Tibial nerve (tissue), 4 donors: ENCODE data around the gene EGFL7. TPM values are rescaled to one million over a fixed set of nuclear protein-coding genes. Genes with fewer than 3 reads are reported as not detected.

Source experiments
- DNase-seq, 2 donors: peaks; one replicate each; pipeline ENCODE4 v3.0.0-alpha.2; 2019; ENCODE audit warnings: low spot score in 2 of 2
- H3K27ac ChIP-seq, 4 donors: fragments of 200-600 bp; sonication (generic) in 3 of 4; one replicate each; pipeline ENCODE4 v1.5.1; 2017 to 2019; ENCODE audit warnings: mild to moderate bottlenecking in 1 of 4
- H3K27me3 ChIP-seq, 2 donors: fragments of 200-600 bp; sonication (generic) in 1 of 2; one replicate each; pipeline versions ENCODE4 v1.5.1 to v1.6.0; 2017 to 2019
- H3K36me3 ChIP-seq, 3 donors: fragments of 200-600 bp; sonication (generic); one replicate each; pipeline ENCODE4 v1.5.1; 2018 to 2019
- H3K4me1 ChIP-seq, 4 donors: fragments of 200-600 bp; sonication (generic) in 3 of 4; one replicate each; pipeline ENCODE4 v1.5.1; 2017 to 2019
- H3K4me3 ChIP-seq, 4 donors: fragments of 200-600 bp; sonication (generic) in 3 of 4; one replicate each; pipeline ENCODE4 v1.5.1; 2017 to 2019; ENCODE audit warnings: mild to moderate bottlenecking in 1 of 4, moderate library complexity in 1 of 4
- H3K9me3 ChIP-seq, 4 donors: fragments of 200-600 bp; sonication (generic) in 3 of 4; one replicate each; pipeline ENCODE4 v1.5.1; 2017 to 2019
- EP300 ChIP-seq, 2 donors: sonication (generic); formaldehyde crosslinking; IDR thresholded peaks; one replicate each; pipeline ENCODE4 v1.6.1; 2017; ENCODE audit warnings: antibody characterized with exemption in 2 of 2, mild to moderate bottlenecking in 1 of 2
- POLR2A ChIP-seq, 2 donors: fragments of 450-650 bp; IDR thresholded peaks; one replicate each; pipeline ENCODE4 v1.6.1; 2017; ENCODE audit warnings: antibody characterized with exemption in 2 of 2, mild to moderate bottlenecking in 2 of 2, moderate library complexity in 2 of 2
- WGBS, 2 donors: methylation state at CpG; one replicate each; pipeline ENCODE4 v1.1.5; 2018; 5-methylcytosine and 5-hydroxymethylcytosine counted together
- total RNA-seq, 4 donors: library from RNA; depleted of rRNA; stranded (reverse); fragments of >200 nt; gene quantifications; one replicate each; pipeline ENCODE4 v1.1.0, GENCODE V29; 2016
- TF ChIP-seq, protein P1 (sequence below), 5 experiments: fragments of 200-600 bp in 3 of 5; fragments of 450-650 bp in 2 of 5; sonication (generic) in 3 of 5; IDR thresholded peaks; one replicate each; pipeline ENCODE4 v1.5.1; 2016 to 2019; ENCODE audit warnings: antibody characterized with exemption in 5 of 5, mild to moderate bottlenecking in 3 of 5, moderate library complexity in 2 of 5

Gene EGFL7
- total RNA-seq, 4 donors from 2014 or later = 95.2 to 229 (median 179) TPM

GRCh38 chr9:136678034-136678433, 15.3 kb downstream of the EGFL7 start:
- peaks cover 0 to 44% (median 0%) of the 10 kb centered on the region in 3 donors for H3K36me3 ChIP-seq
- H3K27ac ChIP-seq = no peak overlapping the region
- TF ChIP-seq, protein P1, sequence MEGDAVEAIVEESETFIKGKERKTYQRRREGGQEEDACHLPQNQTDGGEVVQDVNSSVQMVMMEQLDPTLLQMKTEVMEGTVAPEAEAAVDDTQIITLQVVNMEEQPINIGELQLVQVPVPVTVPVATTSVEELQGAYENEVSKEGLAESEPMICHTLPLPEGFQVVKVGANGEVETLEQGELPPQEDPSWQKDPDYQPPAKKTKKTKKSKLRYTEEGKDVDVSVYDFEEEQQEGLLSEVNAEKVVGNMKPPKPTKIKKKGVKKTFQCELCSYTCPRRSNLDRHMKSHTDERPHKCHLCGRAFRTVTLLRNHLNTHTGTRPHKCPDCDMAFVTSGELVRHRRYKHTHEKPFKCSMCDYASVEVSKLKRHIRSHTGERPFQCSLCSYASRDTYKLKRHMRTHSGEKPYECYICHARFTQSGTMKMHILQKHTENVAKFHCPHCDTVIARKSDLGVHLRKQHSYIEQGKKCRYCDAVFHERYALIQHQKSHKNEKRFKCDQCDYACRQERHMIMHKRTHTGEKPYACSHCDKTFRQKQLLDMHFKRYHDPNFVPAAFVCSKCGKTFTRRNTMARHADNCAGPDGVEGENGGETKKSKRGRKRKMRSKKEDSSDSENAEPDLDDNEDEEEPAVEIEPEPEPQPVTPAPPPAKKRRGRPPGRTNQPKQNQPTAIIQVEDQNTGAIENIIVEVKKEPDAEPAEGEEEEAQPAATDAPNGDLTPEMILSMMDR (IDR thresholded peaks at IDR 0.05) = no peak
- no peak for TF ChIP-seq EP300 (IDR thresholded peaks at IDR 0.05)
- TF ChIP-seq POLR2A (IDR thresholded peaks at IDR 0.05) = no peak
- no peak for DNase-seq
- H3K4me1 ChIP-seq = peaks cover 0 to 3% (median 0%) of the 10 kb centered on the region in 4 donors
- 82 to 90% methylated on average over 11 to 14 of the region's 15 CpGs for whole genome bisulfite sequencing, 2 donors
- H3K27me3 ChIP-seq = no peaks in the 10 kb centered on the region
- no peaks in the 10 kb centered on the region for H3K9me3 ChIP-seq
- no peak overlapping the region for H3K4me3 ChIP-seq

- Histone ChIP-seq H3K27ac (no peak overlapping the region), H3K27me3 (no peaks in the 10 kb centered on the region), H3K4me1 (peaks cover 0 to 3% (median 0%) of the 10 kb centered on the region in 4 donors), H3K4me3 (no peak overlapping the region), H3K36me3 (peaks cover 0 to 38% (median 0%) of the 10 kb centered on the region in 3 donors), H3K9me3 (no peaks in the 10 kb centered on the region)
- 62 to 66% methylated on average over 6 of the region's 6 CpGs for WGBS, 2 donors
- TF ChIP-seq POLR2A (IDR thresholded peaks at IDR 0.05) (no peak), EP300 (IDR thresholded peaks at IDR 0.05) (no peak)
- TF ChIP-seq, protein P1 (IDR thresholded peaks at IDR 0.05) = no peak
- DNase-seq = no peak
Observed at GRCh38 chr9:136678624-136679023, 15.9 kb downstream of the EGFL7 start.

DNA sequence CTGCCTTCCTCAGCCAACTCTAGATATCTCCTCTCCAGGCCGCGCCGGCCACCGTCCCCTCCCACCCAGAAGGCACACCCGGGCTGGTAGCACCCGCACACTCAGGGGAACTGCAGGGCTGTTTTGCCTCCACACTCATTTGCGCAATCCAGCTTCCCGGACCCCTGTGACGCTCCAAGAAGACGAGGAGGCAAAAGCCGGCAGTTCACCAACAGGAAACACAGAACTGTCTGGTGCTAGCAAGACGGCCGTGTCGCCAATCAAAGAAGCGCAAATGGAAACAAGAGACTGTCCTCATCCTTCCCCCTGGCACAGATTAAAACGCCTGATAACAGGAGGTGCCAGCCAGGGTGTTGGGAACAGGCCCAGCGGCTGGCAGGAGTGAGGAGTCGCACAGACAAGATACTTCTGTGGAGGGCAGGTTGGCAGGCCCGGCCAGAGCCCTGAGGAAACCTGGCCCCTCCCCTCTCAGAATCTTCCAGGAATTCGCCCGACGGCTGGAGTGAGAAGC, 16.8 kb downstream of the EGFL7 start:
- 73 to 79% methylated on average over 22 of the region's 22 CpGs for WGBS, 2 donors
- H3K27ac ChIP-seq = peak overlapping the region in 2 of 4 donors; percentile 34 to 48
- H3K4me3 ChIP-seq = no peak overlapping the region
- no peaks in the 10 kb centered on the region for H3K27me3 ChIP-seq
- peaks cover 0 to 4% (median 0%) of the 10 kb centered on the region in 4 donors for H3K4me1 ChIP-seq
- H3K36me3 ChIP-seq = peaks cover 0 to 29% (median 0%) of the 10 kb centered on the region in 3 donors
- TF ChIP-seq POLR2A (IDR thresholded peaks at IDR 0.05) = no peak
- peak in 1 of 2 donors; percentile 32 for TF ChIP-seq EP300 (IDR thresholded peaks at IDR 0.05)
- TF ChIP-seq, protein P1 (IDR thresholded peaks at IDR 0.05) = no peak
- peak in 1 of 2 donors; percentile 38 for DNase-seq
- H3K9me3 ChIP-seq = no peaks in the 10 kb centered on the region

- no peak overlapping the region for H3K27ac ChIP-seq
- peaks cover 0 to 16% (median 0%) of the 10 kb centered on the region in 3 donors for H3K36me3 ChIP-seq
- no peak overlapping the region for H3K4me3 ChIP-seq
- H3K4me1 ChIP-seq = peaks cover 0 to 19% (median 8%) of the 10 kb centered on the region in 4 donors
- DNase-seq = no peak
- H3K27me3 ChIP-seq = no peaks in the 10 kb centered on the region
- H3K9me3 ChIP-seq = no peaks in the 10 kb centered on the region
- TF ChIP-seq EP300 (IDR thresholded peaks at IDR 0.05) = no peak
- TF ChIP-seq, protein P1 (IDR thresholded peaks at IDR 0.05) = no peak
- TF ChIP-seq POLR2A (IDR thresholded peaks at IDR 0.05) = no peak
- 89% methylated on average over 17 of the region's 17 CpGs for WGBS, 2 donors
Observed at GRCh38 chr9:136681029-136681428, 18.3 kb downstream of the EGFL7 start.

DNA sequence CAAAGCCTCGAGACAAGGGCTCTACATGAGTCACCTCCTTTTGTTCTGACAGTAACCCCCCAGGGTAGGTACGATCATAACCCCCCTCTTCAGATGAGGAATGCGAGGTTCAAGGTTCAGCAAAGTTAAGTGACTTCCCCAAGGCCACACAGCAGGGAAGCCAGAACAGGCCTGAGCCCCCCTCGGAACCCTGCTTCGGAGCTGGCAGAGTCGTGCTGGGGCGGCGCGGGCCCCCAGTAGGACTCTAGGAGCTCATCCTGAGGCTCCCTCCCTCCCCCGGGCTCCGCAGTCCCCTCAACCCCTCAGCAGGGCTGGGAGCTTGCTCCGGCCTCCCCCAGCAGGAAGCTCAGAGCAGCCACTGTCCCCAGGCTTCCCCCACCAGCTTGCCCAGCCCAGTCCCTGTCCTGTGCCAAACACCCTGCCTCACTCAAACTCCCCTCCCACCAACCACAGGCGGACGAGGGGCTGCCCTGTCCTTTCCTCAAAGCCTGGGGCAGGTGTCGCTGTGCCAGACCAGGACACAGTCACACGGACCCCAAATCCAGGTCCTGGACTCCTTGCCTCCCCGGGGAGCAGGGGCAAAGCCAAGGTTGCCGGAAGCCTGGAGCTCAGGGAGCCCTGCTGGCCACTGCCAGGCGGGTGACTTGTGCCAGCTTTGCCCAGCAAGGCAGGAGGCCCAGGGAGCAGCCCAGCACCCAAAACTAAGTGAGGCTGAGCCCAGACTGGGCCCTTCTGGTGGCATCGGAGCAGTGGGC, 19.4 kb downstream of the EGFL7 start:
- Histone ChIP-seq H3K27ac (no peak overlapping the region), H3K36me3 (peaks cover 0 to 5% (median 0%) of the 10 kb centered on the region in 3 donors), H3K4me1 (peaks cover 0 to 26% (median 14%) of the 10 kb centered on the region in 4 donors), H3K4me3 (no peak overlapping the region), H3K9me3 (no peaks in the 10 kb centered on the region), H3K27me3 (no peaks in the 10 kb centered on the region)
- DNase-seq = no peak
- no peak for TF ChIP-seq EP300 (IDR thresholded peaks at IDR 0.05)
- TF ChIP-seq, protein P1 (IDR thresholded peaks at IDR 0.05) = no peak
- TF ChIP-seq POLR2A (IDR thresholded peaks at IDR 0.05) = no peak
- 90 to 91% methylated on average over 14 to 18 of the region's 20 CpGs for WGBS, 2 donors
